ENCODE data around the gene TRIM28.
A peak's percentile ranks its signal among the peaks of the same experiment; 100 is the strongest.

DNA sequence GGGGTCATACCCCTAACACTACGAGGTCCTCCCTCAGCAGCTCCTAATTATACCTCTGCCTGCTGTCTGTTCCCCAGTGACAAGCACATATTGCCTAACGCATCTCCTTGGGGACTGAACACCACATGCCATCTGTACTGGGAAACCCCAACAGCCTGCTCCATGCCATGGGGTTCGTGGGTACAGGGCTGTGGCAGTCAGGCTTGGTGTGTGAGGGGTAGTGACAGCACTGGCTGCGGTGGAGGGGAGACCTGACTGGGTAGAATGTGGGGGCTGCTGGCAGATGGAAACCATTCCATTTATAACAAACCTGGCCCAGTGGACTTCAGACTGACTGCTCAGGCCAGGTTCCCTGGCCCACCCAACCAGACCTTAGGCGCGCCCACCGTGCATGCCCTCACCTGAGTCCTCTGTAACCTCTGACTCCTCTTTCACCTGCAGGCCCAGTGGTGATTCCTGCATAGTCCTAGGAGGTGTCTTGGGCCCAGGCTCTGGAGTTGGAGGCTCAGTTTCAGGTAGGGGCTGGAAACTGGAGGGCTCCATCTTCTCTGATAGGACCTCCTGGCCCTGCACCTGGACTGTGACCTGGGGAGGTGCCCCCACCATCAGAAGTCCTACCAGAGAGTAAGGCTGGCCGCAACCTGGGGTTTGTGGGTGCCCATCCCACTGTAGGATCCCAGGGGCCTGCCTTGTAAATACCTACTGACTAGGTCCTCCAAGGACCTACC lies 26.2 kb downstream of the TRIM28 start:
- TF ChIP-seq POLR2A (IDR thresholded peaks at IDR 0.05; ENCODE audit: low read length) = peak; percentile 21
- TF ChIP-seq GATA1 (IDR thresholded peaks at IDR 0.05; ENCODE audit: low read depth, low read length) = no peak

All from erythroblast (primary cell).